HG02970 (cell line): ENCODE results near the gene PDRG1.

Source experiments
- ATAC-seq: cut with Tn5 transposase; IDR thresholded peaks from one replicate; pipeline ENCODE4 v1.9.1; 2021; ENCODE audit warnings: mild to moderate bottlenecking, moderate library complexity, moderate number of reproducible peaks; ENCODE audit not compliant: unreplicated experiment, low FRiP score

The PDRG1 gene

DNA sequence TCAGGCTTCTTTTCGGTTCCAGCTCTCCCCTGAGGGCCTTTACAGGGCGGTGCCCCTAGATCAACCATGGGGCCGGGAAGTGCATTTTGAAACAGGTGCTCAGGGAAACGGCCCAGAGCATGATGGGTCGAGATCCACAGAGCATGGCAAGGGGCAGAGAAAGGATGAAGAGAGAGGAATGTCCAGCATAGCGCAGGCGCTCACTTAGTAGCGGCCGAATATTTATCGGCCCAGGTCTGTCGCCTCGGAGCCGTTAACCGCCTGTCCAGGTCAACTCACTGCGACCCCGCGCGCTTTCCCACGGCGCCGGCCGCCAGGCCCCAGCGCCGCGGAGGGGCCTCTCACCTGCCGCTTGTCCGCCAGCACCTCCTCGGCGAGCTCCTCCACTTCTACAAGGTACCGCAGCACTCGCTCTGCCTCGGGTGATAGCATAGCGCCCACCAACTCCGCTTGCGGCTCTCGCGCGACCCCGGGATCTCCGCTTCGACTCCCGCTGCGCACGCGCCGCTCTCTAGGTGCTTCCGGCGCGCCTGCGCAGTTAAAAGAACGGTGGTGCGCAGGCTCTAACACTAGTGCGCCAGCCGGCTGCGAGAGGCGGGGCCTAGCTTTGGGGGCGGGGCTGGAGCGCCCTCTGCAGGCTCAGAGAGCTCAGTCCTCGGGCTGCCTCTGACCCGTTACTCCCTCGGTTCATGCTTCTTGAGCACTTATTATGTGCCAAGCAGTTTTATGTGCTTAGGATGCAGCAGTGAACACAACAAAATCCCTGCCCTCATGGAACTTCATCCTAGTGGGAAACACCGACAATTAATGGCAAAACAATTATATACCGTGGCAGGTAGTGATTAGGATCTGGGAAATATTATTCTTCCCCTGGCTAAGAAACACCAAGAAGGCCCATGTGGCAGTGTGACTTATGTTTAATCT lies at the start of gene PDRG1:
PDRG1 (minus strand) TSS at position 517 of the 924 bp plus-strand sequence; CDS start at position 432, 85 bp downstream.
- ATAC-seq: peak; percentile 91

DNA sequence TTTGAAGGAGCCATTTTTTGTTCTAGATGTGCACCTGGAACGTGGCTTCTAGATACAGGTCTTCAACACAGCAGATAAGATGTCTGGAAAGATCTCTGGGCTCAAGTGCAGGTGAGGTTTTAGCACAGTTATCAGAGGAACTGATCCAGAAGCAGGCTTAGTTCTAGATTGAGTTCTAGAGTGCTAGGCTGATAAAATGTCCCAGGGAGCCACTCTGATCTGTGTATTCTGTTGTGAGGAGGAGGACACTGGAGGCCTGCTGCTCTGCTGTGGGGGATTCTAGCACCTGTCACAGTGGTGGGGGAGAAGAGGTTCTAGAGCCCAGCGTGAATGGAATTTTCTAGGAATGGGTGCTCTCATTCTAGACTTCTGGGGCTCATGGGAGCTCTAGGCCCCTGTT lies 46.4 kb upstream of the PDRG1 start:
- no peak for ATAC-seq

DNA sequence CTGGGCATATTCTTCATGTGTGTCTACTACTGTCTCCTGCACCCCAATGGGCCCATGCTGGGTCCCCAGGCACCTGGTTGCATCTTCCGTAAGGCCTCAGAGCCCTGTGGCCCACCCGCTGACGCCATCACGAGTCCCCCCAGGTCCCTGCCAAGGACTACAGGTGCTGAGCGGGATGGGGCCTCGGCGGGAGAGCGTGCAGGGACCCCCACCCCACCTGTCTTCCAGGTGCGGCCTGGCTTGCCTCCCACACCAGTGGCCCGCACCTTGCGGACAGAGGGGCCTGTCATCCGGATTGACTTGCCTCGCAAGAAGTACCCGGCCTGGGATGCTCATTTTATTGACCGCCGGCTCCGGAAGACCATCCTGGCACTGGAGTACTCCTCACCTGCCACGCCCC lies 45.1 kb upstream of the PDRG1 start:
- no peak for ATAC-seq

DNA sequence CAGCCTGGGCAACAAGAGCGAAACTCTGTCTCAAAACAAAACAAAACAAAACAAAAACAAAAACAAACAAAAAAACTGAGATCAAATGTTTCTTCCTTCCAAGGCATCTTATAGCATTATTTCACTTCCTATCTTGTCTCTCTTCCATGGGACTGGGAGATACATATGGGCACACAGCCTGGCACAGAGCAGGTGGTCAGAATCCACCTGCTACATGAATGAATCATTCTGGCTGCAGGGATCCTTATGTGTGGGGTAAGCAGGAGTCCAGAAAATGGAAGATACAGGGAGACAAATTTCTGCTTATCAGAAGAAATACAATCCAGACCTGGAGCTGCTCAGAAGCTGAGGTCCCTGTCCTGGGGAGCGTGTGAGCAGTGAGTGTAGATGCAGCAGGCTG lies 40.2 kb upstream of the PDRG1 start:
- no peak for ATAC-seq

DNA sequence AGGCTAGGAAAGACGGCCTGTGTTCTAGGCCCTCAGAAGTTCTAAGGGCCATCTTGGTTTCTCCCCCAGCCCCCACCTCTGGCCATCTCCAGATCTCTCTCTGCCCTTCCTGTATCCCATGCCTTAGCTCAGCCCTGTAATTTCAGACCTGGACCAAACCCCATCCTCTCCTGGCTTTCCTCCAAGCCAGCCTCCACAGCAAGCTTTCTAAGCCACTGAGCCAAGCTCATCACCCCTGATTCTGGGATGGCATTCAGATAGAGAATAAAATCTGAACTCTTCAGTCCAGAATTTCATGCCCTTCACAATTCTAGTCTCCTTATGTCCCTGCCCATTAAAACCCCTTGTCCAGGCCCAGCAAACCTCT lies 39.5 kb upstream of the PDRG1 start:
- ATAC-seq: no peak

DNA sequence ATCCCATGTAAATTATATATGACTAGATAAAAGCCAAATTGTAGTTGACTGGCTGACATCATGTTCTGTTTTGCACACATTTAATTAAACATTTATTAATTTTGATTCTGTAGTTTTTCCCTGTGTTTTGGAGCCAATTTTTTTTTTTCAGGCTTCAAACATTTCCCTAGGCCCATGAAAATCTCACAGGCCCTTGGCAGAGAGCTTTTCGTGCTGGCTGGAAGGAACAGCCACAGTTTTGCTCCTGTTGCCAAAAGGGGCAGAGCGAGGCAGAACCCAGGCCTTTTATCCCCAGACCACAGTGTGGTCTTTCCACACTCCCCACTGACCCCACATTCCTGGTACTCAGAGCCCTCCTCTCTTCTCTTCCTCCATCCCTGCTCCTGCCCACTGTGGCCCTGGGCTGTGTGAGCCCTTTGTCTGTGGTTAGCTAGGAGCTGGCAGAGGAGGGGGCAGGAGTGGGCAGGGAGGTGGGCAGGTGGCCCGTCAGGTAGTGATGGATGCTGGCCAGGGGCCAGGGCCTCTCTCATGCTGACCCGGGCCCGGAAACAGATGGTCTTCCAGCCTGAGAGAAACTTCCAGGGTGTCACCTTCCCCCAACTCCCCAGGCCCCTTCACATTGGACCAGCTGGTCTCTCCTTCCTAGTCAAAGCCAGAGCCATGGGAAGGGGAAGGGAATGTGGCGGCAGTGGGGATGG lies 38.9 kb upstream of the PDRG1 start:
- ATAC-seq: no peak

DNA sequence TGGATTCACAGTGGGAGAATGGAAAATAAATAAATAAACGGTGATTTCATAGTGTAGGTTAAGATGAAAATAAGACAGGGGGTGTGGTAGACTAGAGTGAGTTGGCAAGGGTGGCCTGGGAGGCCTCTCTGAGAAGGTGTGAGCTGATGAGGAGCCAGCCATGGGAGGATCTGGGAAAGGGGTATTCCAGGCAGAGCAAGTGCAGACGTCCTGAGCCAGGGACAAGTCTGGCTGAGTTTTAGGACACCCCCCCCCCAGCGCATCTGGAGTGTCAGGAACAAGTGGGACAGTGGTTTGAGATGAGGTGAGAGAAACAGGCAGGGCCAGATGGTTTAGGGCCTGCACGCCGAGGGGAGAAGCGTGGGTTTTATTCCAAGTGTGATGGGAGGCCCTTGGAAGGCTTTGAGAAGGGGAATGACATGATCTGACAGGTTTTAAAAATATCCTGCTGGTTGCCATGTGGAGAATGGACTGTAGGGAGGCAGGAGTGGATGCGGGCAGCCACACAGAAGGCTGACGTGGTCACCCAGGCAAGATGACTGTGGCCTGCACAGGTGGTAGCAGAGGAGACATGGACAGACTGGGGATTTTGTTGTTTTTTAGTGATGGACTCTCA lies 37.3 kb upstream of the PDRG1 start:
- ATAC-seq: no peak

DNA sequence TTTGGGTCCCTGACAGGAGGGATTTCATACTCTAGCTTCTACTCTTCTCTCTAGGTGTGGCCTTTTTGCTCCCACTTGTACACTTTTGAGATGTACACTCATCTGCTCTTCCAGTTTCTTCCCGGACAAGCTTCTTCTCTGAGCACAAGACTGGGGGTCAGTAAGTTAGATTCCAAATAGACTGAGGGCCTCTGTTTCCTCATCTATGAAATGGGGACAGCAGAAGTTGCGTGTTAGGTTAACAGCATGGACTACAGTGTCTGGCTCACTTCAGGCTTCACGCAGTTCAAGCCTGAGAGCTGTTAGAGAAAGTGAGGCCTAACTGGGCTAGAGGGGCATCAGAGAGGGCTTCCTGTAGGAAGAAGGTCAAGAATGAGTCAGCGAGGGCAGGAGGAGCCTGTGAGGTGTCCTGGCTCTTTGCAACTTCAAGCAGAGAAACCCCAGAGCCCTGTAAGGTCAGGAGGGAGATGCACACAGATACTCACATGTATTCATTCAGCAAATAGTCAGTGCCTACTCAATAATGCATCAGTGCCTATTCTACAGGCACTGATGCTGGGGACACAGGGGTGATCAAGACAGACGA lies 36.7 kb upstream of the PDRG1 start:
- ATAC-seq: no peak

DNA sequence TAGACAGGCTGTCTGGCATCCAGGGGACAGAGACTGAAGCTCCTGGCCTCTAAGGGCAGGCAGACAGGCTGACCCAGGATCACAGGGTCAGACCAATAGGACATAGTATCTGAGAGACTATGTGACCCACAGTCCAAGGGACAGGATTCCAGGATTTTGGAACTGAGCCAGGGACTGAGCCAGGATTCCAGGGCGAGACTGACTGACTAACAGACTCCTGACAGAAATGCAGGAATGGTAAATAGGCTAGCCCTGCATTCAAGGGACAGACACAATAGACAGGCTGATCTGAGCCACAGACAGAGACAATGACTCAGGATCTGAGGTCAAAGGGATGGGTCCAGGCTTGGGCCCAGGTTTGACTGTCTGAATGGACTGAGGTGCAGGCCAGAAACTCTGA lies 35.9 kb upstream of the PDRG1 start:
- ATAC-seq: no peak

DNA sequence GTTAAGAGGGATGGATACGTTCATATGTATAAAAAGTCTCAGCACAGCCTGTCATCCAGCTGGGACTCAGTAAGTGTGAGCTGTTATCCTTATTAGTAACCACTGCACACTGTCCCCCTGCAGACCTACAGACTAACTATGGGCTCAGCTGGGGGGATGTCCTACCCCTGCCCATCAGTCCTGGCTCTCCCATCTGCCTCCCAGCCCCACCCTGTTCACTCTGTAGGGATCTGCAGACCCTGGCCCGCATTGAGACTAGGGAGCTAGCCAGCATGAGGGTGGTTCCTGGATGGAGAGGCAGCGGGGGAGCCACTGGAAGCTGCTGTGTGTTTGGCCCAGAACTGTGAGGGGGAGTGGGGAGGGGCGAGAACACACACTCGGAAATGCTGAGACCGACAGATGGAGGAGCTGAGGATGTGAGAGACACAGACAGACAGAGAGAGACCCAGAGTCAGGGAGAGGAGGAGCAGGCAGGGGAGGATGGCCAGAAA lies 33.2 kb upstream of the PDRG1 start:
- ATAC-seq: no peak

DNA sequence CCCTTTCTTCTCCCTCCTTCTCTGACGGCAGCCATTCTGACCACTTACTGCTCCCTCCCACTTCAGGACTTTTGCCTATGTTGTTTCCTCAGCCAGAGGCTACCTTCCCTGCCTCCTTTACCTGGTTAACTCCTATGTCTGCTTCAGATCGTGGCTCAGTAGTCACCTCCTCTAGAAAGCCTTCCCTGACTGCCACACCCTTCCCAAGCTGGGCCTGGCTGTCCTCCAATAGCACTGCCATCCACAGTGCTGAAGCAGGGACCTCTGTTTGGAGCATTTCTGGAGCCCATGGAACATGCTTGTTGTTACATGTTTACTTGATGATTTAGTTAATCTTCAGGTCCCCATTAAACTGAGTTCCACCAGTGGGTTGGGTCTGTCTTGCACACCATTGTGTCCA lies 29.9 kb upstream of the PDRG1 start:
- ATAC-seq: no peak

DNA sequence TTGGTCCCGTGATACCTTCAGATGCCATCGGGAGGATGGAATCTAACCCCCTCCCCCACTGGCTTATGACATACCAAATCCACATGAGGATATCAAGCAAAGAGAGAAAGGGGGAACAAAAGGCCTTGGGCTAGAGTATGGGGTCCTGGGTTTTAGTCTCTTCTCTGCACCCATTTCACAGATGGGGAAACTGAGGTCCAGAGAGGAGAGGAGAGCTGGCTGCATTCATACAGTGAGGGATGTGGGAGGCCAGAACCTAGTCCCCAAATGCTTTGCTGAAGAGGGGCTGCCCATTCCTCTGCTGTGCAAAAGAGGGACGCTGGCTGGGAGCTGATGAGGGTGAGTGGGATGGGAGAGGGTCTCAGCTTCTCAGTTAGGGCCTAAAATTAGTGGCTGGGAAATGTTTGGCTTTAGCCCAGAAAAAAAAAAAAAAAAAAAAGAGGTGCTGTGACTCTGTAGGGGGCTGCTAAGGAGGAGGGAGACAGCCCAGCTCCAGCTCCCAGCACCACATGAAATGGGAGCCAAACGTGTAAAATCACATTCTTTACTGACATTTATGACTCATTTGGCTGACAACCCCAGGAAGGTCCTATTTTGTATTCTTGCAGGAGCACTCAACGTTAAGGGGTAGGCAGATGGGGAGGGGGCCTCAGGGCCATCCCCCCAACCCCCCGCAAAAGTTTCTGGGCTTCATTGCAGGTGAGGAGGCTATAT lies 28.0 kb upstream of the PDRG1 start:
- no peak for ATAC-seq

DNA sequence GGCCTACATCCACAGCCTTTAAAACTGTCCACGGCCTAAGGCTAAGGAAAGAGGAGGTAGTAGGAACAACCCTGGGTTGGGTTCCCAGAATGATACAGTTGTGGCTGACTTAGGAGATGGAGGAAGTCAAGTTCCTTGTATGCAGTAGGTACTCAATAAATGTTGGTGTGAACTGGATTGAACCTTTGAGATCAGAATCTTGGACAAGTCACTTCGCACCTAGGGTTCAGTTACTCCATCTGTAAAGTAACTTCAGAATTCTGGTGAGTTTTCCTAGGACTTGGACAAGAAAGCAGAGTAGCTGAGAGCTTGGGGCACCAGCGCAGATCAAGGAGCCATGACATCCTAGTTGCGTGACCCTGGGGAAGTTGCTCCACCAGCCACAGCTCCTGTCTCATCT lies 25.2 kb upstream of the PDRG1 start:
- no peak for ATAC-seq

DNA sequence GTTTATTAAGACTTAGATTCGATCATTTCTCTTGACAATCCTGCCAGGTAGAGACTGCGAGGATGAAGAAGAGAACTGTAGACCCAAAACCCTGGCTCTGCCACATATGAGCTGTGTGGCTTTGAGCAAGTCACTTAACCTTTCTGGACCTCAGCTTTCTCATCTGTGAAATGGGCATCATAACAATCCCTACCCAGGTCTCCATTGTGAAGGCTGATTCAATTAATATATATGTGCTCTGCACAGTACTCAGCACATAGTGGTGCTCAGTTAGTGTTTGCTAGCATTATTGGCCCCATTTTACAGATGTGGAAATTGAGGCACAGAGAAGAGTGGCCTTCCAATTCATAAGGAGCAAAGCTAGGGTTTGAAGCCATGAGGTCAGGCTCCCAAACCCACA lies 24.0 kb upstream of the PDRG1 start:
- ATAC-seq: no peak

DNA sequence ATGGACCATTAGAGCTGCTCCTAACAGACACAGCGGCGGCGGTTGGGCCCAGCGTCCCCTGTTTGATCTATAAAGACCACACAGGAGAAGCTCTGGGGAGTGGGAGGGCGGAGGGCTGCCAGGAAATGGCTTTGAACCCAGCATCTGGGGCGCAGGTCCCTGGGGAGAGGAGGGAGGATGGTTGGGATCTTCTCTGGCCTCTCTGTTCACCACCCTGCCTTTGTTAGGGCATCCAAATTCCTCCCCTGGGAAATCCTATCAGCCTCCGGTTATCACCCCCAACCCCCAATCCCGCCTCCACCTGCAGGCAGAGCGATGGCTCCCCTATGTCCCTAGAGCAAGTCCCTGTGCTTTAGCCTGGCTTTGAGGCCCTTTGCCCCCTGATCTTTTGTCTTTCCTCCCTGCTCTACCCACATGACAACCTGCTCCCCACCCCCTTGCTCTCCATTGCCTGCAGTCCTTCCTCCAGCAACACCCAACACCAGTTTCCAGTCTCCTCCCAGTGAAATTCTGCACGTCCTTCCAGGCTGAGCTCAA lies 23.2 kb upstream of the PDRG1 start:
- ATAC-seq: no peak

DNA sequence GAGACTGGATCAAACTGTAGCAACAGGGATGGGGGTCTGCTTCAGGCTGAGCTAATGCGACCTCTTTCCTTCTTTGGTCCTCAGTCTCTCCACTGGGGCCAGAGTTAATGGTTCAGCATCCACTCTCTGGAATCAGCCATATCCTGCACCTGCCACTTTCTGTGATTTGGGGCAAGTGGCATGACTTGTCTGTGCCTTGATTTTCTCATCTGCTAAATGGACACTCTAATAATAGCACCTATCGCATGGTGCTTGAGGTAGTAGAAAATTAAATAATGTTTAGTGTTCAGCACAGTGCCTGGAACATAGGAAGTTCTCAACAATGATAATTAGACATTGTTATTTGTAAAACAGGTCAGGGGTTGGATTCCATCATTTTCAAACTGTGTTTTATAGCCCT lies 22.4 kb upstream of the PDRG1 start:
- ATAC-seq: no peak

DNA sequence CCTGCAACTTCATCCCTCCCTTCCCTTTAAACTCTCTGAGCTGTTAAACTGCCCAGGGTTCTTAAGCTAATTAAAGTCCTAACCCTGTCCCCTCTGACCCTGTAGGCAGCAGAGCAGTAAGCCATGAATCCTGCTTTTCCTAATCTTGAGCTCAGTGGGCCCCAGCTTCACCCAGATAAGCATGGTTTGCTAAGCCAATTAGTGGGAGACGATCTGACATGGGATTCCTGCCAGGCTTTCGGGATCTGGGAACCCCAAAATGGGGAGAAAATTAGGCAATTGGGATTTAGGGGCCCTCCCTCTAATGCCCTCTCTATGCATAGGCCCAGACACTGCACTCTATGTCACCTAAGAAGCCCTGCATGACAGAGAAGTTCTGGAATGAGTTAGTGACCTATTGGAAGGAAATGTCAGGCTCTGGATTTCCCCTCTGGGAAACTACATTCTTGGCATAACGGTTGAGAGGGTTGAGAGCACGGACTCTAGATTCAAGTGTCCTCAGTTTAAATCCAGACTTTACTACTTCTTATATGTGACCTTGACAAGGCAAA lies 20.7 kb upstream of the PDRG1 start:
- no peak for ATAC-seq

DNA sequence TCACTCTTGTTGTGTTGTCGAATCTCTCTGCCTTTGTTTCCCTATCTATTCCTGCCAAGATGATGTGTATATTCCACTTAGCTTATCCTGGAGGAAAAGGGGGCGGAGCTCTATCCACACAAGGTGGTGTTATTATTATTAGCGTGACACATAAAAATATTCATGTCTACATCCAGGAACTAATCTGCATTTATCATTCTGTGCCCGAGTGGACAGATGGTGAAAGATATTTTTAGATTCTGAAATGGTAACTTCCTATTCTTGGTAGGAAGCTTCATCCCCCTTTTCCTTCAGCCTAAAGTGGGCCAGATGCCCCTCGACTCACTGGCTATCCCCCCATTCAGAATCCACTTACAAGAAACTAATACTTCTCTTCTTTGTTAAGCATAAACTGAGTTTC lies 18.1 kb upstream of the PDRG1 start:
- ATAC-seq: no peak

DNA sequence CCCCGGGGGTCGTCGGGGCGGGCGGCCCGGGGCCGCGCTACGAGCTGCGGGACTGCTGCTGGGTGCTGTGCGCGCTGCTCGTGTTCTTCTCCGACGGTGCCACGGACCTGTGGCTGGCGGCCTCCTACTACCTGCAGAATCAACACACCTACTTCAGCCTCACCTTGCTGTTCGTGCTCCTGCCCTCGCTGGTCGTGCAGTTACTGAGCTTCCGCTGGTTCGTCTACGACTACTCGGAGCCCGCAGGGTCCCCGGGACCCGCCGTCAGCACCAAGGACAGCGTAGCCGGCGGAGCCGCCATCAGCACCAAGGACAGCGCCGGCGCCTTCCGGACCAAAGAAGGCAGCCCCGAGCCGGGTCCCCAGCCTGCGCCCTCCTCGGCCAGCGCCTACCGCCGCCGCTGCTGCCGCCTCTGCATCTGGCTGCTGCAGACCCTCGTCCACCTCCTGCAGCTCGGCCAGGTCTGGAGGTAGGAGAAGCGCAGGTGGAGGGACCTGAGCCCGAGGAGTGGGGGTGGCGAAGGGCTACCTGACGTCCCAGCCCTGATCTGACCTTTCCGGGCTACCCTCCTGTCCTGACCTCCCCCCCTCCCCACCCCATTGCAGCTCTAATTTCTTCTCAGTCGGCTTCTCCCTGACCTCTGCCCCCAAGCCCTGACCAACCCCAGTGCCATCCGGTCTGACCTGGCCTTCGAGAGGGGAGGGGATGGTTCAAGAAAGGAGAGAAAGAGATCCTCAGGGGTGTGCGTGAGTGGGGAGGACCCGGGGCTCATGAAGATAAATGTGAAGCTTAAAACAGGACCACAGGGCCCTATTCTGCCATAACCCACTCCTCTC lies 16.7 kb upstream of the PDRG1 start:
- no peak for ATAC-seq
